GM21381 (cell line): Measurements from ENCODE around the gene CEP20.
"Not testable (repeated sequence)": the region's sequence is repeated elsewhere in the genome, so short reads cannot be mapped to it uniquely, and the experiment has no call there.

Source experiments
- ATAC-seq: cut with Tn5 transposase; IDR thresholded peaks from one replicate; pipeline ENCODE4 v1.9.1; 2021; ENCODE audit warnings: mild to moderate bottlenecking, moderate library complexity; ENCODE audit not compliant: unreplicated experiment

Gene CEP20

GRCh38 chr16:15888072-15888976 lies at the start of gene CEP20:
Gene CEP20, minus strand, starts transcription at chr16:15888603. Its CDS starts 18 bp downstream, at chr16:15888585.
- peak; percentile 97 for ATAC-seq

GRCh38 chr16:15936809-15937208 lies 48.4 kb upstream of the CEP20 start:
- not testable (repeated sequence) for ATAC-seq

GRCh38 chr16:15934991-15935390 lies 46.6 kb upstream of the CEP20 start:
- no peak for ATAC-seq

DNA sequence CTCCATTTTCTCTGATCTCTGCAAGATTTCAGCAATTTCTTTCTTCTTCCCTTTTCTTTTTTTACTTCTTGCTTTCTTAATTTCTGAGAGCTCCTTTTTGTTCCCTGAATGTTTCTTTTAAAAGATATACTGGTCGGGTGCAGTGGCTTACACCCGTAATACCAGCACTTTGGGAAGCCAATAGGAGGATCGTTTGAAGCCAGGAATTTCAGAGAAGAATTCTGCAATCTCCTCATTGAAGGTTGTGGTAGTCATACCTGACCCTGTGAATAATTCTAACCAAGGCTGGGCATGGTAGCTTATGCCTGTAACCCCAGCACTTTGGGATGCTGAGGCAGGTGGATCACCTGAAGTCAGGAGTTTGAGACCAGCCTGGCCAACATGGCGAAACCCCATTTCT lies 45.4 kb upstream of the CEP20 start:
- ATAC-seq: no peak

GRCh38 chr16:15932939-15933338 lies 44.5 kb upstream of the CEP20 start:
- no peak for ATAC-seq

GRCh38 chr16:15928261-15929104 lies 40.1 kb upstream of the CEP20 start:
- no peak for ATAC-seq

DNA sequence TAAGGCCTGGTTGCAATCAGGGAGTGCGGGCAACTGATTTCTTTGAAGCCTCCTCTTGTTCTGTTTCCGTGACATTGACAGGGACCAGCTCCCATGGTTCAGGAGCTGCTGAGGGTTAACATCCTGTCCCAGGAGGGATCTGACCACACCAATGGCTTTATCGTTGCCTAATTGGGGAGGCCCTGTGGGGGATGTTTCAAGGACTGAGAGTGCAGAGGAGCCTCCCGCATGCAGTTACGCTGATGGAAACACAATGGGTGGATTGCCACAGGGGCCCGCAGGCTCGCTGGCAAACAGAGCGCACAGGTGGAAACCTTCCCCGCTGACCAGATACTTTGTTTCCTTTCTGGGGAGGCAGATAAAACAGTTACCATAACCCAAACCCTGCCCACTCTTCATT lies 37.2 kb upstream of the CEP20 start:
- no peak for ATAC-seq

- ATAC-seq: no peak
Measured at GRCh38 chr16:15924996-15925395, 36.6 kb upstream of the CEP20 start.

- no peak for ATAC-seq
Measured at GRCh38 chr16:15919331-15919730, 30.9 kb upstream of the CEP20 start.

DNA sequence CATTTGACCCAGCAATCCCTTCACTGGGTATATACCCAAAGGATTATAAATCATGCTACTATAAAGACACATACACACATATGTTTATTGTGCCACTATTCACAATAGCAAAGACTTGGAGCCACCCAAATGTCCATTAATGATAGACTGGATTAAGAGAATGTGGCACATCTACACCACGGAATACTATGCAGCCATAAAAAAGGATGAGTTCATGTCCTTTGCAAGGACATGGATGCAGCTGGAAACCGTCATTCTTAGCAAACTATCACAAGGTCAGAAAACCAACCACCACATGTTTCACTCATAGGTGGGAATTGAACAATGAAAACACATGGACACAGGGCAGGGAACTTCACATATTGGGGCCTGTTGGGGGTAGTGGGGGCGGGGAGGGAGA lies 29.9 kb upstream of the CEP20 start:
- not testable (repeated sequence) for ATAC-seq

DNA sequence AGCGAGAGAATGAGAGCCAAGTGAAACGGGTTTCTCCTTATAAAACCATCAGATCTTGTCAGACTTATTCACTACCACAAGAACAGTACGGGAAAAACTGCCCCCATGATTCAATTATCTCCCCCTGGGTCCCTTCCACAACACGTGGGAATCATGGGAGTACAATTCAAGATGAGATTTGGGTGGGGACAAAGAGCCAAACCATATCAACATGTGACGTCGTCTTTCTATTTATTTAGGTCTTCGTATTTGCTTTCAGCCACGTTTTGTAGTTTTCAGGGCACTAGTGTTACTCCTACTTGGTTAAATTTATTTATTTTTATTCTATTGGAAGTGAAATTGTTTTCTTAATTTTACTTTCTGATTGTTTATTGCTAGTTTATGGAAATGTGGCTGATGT lies 27.9 kb upstream of the CEP20 start:
- no peak for ATAC-seq

- ATAC-seq: no peak
Measured at GRCh38 chr16:15915555-15916081, 27.2 kb upstream of the CEP20 start.

DNA sequence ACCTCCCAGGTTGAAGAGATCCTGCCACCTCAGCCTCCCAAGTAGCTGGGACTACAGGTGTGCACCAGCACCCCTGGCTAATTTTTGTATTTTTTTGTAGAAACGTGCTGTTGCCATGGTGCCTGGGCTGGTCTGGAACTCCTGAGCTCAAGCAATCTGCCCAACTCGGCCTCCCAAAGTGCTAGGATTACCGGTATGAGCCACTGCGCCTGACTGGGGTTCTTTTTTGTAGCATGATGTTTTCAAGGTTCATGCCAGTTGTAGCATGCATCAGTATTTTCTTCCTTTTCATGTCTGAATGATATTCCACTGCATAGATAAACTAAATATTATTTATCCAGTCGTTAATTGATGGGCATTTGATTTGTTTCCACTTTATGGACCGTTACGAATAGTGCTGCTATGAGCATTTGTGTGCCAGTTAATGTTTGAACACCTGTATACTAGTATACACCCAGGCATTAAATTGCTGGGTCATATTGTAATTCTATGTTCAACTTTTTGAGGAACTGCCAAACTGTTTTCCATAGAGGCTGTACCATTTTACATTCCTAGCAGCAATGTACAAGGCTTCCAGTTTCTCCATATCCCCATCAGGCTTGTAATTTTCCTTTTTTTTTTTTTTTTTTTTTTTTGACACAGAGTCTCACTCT lies 24.8 kb upstream of the CEP20 start:
- no peak for ATAC-seq

DNA sequence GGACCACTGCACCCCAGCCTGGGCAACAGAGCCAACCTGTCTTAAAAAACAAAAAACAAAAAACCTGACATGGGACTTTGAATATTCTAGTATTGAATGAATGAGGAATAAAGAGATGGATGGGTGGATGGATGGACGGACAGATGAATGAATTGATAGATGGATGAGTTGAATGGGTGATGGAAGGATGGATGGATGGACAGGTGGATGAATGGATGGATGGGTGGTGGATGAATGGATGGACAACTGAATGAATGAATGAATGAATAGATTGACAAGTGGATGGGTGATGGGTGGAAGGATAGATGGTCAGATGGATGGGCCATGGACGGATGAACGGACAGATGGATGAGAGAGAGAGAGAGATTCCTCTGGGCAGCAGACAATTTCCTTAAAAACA lies 22.8 kb upstream of the CEP20 start:
- ATAC-seq: no peak

GRCh38 chr16:15907863-15908478 lies 19.6 kb upstream of the CEP20 start:
- ATAC-seq: peak; percentile 99

DNA sequence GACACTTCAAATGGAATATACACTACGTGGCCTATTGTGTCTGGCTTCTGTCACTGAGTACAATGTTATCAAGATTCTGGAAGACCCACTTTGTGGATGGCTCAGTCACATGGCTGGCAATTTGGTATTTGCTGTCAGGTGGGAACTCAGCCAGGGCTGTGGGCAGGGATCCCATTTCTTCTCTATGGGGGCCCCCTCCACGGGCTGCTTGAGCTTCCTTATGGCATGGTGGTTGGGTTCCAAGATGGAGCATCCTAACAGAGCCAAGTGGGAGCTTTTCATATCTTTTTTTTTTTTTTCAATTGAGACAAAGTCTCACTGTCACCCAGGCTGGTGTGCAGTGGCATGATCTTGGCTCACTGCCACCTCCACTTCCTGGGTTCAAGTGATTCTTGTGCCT lies 18.0 kb upstream of the CEP20 start:
- no peak for ATAC-seq

DNA sequence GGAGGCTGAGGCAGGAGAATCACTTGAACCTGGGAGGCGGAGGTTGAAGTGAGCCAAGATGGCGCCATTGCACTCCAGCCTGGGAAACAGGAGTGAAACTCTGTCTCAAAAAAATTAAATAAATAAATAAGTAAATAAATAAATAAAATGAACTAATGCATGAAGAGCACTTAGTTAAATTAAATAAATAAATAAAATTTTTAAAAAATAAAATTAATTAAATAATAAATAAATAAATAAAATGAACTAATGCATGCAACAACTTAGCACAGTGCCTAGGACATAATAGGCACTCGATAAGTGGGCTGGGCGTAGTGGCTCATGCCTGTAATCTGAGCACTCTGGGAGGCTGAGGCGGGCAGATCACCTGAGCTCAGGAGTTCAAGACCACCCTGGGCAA lies 15.6 kb upstream of the CEP20 start:
- no peak for ATAC-seq

DNA sequence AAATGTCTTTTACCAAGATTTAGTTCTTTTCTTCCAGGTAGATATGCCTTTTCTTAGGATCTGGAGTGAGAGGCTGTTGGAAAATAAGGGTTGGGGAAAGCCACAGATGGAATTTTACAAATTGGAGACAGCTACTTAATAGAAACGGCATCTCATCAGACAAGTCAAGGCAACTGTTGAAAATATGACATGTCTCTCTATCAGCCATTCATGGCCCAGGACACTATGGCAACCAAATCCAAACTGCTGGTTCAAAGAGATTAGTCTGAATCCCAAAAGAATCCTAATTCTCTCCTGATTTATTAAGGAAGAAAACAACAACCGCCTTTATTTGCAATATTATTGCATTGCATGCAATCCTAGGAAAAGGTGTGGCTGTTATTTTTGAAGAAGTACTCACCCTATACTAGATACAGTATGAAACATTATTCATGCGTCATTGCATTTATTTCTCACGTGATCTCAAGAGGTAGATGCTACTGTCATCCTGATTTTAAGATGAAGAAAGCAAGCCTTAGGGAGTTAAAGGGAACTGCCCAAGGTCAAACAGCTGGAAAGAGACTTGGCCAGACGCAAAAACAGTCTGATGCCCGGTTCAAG lies 12.6 kb upstream of the CEP20 start:
- ATAC-seq: no peak

GRCh38 chr16:15900357-15900756 lies 12.0 kb upstream of the CEP20 start:
- ATAC-seq: no peak

GRCh38 chr16:15899538-15900100 lies 11.2 kb upstream of the CEP20 start:
- no peak for ATAC-seq
